PFSK-1 (cell line): ENCODE results near the gene FCGR3B.

ENCODE experiments used
- POLR2AphosphoS5 ChIP-seq: IDR thresholded peaks from 2 replicates; pipeline ENCODE4 v1.6.1; 2012; ENCODE audit warnings: low read depth, mild to moderate bottlenecking, control low read depth, low read length, moderate library complexity
- SIN3A ChIP-seq: IDR thresholded peaks from 2 replicates; pipeline ENCODE4 v1.6.1; 2012; ENCODE audit warnings: mild to moderate bottlenecking, low read length, moderate library complexity, borderline replicate concordance; ENCODE audit not compliant: insufficient read depth

GRCh38 chr1:161676958-161677689 lies 46.1 kb upstream of the FCGR3B start:
- no peak for TF ChIP-seq POLR2AphosphoS5
- TF ChIP-seq SIN3A = no peak
